ENCODE results near the gene ADGRG3. TPM values are rescaled to one million over a fixed set of nuclear protein-coding genes. Genes with fewer than 3 reads are reported as not detected.

The ADGRG3 gene
- total RNA-seq, 1 donor from 2014 or later: 7.7 TPM

DNA sequence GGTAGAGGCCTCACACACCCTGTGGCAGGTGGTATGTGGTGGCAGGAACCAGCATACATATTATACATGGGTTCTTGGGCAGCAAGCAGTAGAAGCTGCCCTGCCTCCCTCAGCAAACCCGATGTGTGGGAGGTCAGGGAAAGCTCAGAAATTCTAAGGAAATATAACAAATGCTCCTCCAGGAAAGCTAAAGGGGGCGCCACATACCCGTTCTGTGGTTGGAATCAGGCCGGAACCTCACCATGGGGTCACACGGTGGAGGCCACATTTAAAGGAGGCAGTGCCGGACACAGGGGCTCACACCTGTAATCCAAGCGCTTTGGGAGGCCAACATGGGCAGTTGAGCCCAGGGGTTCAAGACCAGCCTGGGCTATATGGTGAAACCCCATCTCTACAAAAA, 55.1 kb downstream of the ADGRG3 start:
- TF ChIP-seq, protein P1, sequence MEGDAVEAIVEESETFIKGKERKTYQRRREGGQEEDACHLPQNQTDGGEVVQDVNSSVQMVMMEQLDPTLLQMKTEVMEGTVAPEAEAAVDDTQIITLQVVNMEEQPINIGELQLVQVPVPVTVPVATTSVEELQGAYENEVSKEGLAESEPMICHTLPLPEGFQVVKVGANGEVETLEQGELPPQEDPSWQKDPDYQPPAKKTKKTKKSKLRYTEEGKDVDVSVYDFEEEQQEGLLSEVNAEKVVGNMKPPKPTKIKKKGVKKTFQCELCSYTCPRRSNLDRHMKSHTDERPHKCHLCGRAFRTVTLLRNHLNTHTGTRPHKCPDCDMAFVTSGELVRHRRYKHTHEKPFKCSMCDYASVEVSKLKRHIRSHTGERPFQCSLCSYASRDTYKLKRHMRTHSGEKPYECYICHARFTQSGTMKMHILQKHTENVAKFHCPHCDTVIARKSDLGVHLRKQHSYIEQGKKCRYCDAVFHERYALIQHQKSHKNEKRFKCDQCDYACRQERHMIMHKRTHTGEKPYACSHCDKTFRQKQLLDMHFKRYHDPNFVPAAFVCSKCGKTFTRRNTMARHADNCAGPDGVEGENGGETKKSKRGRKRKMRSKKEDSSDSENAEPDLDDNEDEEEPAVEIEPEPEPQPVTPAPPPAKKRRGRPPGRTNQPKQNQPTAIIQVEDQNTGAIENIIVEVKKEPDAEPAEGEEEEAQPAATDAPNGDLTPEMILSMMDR (IDR thresholded peaks at IDR 0.05): no peak
- H3K4me3 ChIP-seq: no peak overlapping the region
- no peak for DNase-seq

DNA sequence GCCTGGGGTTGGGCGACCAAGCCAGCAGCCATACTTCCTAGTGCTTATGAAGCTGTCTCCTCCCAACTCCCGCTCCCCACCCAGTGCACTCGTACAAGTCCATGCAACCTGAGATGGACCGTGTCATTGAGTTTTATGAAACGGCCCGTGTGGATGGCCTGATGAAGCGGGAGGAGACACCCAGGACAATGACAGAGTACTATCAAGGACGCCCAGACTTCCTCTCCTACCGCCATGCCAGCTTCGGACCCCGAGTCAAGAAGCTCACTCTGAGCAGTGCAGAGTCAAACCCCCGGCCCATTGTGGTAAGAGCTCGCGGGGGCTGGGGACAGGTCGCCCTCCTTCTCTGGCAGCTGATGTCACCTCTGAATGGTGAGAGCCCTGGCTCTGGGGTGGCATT, 56.4 kb downstream of the ADGRG3 start:
- TF ChIP-seq, protein P1 (IDR thresholded peaks at IDR 0.05): no peak
- no peaks in the 10 kb centered on the region for H3K4me1 ChIP-seq

More for the DNA sequence above, 55.1 kb downstream of the ADGRG3 start:
- no peaks in the 10 kb centered on the region for H3K27me3 ChIP-seq (ENCODE audit: low read depth)
- intact Hi-C loops (cut with DNase I): no loop called here
- H3K9me3 ChIP-seq: no peaks in the 10 kb centered on the region
- no peak overlapping the region for H3K27ac ChIP-seq
- ATAC-seq: no peak
- no peaks in the 10 kb centered on the region for H3K4me1 ChIP-seq
- no peaks in the 10 kb centered on the region for H3K36me3 ChIP-seq

DNA sequence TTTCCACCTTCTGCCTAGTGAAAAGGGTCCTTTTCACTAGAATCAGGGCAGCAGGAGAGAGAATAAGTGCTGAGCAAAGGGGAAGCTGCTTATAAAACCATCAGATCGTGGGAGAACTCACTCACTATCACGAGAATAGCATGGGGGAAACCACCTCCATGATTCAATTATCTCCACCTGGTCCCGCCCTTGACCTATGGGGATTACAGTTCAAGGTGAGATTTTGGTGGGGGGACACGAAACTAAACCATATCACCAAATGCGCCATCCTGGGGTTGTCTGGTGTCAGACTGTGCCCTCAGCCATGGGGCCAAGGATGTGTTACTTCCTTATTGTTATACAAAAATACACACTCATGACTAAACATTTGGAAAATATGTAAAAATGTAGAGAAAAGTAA, 57.0 kb downstream of the ADGRG3 start:
- no peaks in the 10 kb centered on the region for H3K4me1 ChIP-seq
- TF ChIP-seq, protein P1 (IDR thresholded peaks at IDR 0.05): no peak
- intact Hi-C loops (cut with DNase I): no loop called here
- H3K4me3 ChIP-seq: no peak overlapping the region
- H3K9me3 ChIP-seq: no peaks in the 10 kb centered on the region
- DNase-seq: no peak
- no peak for ATAC-seq
- no peak overlapping the region for H3K27ac ChIP-seq
- no peaks in the 10 kb centered on the region for H3K36me3 ChIP-seq
- H3K27me3 ChIP-seq (ENCODE audit: low read depth): no peaks in the 10 kb centered on the region

More for the DNA sequence above, 56.4 kb downstream of the ADGRG3 start:
- Histone ChIP-seq H3K9me3 (no peaks in the 10 kb centered on the region), H3K27me3 (ENCODE audit: low read depth) (no peaks in the 10 kb centered on the region), H3K27ac (no peak overlapping the region), H3K36me3 (no peaks in the 10 kb centered on the region), H3K4me3 (no peak overlapping the region)
- DNase-seq (no peak), ATAC-seq (no peak)
- intact Hi-C loops (cut with DNase I): no loop called here

DNA sequence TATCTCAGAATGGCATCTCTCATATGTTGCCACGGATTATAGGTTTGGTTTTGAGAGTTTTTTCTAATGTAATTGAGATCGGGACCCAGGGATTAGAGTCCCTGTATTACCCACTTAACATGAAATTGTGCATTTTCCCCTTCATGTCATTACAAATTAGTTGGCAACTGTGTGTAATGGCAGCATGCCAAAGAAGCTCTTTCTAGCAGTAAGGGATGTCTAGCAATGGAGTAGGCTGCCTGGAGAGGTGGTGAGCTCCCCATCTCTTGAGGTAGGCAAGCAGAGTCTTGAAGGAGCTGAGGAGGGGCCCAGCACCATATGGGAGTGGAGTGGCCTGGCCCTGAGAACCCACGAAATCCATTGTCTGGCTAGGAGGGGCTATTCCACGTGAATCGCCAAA, 57.4 kb downstream of the ADGRG3 start:
- TF ChIP-seq, protein P1 (IDR thresholded peaks at IDR 0.05): no peak
- Histone ChIP-seq H3K36me3 (no peaks in the 10 kb centered on the region), H3K27ac (no peak overlapping the region), H3K4me3 (no peak overlapping the region), H3K27me3 (ENCODE audit: low read depth) (no peaks in the 10 kb centered on the region), H3K4me1 (no peaks in the 10 kb centered on the region), H3K9me3 (no peaks in the 10 kb centered on the region)
- ATAC-seq (no peak), DNase-seq (no peak)
- intact Hi-C loops (cut with DNase I): no loop called here

DNA sequence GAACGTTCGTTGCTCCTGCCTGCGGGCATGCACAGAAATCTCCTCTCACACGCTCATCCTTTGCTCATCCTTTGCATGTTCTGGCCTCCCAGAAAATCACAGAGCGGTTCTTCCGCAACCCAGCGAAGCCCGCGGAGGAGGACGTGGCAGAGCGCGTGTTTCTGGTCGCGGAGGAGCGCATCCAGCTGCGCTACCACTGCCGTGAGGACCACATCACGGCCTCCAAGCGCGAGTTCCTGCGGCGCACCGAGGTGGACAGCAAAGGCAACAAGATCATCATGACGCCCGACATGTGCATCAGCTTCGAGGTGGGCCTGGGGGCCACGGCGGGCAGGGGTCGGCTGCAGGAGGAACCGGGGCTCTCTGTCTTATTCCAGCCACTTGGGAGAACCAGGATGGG, 57.9 kb downstream of the ADGRG3 start:
- Histone ChIP-seq H3K36me3 (no peaks in the 10 kb centered on the region), H3K27ac (no peak overlapping the region), H3K4me3 (no peak overlapping the region), H3K27me3 (ENCODE audit: low read depth) (no peaks in the 10 kb centered on the region), H3K9me3 (no peaks in the 10 kb centered on the region), H3K4me1 (no peaks in the 10 kb centered on the region)
- intact Hi-C loops (cut with DNase I): no loop called here
- no peak for ATAC-seq
- TF ChIP-seq, protein P1 (IDR thresholded peaks at IDR 0.05): no peak
- no peak for DNase-seq

DNA sequence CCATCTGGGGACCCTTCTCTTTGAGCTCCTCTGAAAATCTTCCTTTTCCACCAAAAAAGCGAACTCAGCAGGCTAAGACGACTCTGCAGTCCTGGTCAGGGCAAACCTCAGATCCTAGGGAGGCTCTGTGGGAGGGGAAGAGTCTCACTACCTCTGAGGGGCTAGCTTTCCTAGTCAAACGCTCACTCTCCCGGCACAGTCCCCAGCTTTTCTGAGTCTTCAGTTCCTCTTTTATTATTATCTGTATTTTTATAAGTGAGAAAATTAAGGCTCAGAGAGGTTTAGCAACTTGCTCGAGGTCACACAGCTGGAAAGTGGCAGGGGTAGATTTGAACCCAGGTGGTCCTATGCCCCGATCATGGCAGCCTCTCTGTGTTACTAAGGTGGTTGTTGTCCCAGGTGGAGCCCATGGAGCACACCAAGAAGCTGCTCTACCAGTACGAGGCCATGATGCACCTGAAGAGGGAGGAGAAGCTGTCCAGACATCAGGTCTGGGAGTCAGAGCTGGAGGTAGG, 58.4 kb downstream of the ADGRG3 start:
- Histone ChIP-seq H3K36me3 (no peaks in the 10 kb centered on the region), H3K9me3 (no peaks in the 10 kb centered on the region), H3K4me3 (no peak overlapping the region), H3K4me1 (no peaks in the 10 kb centered on the region), H3K27me3 (ENCODE audit: low read depth) (no peaks in the 10 kb centered on the region), H3K27ac (no peak overlapping the region)
- ATAC-seq: no peak
- DNase-seq: no peak
- intact Hi-C loops (cut with DNase I): no loop called here
- TF ChIP-seq, protein P1 (IDR thresholded peaks at IDR 0.05): no peak
